HG03103 (cell line): ENCODE results near the gene ADAM12.

Experiments used
- ATAC-seq: cut with Tn5 transposase; IDR thresholded peaks from one replicate; pipeline ENCODE4 v1.9.1; 2021; ENCODE audit warnings: low read depth; ENCODE audit not compliant: unreplicated experiment

ADAM12 gene

DNA sequence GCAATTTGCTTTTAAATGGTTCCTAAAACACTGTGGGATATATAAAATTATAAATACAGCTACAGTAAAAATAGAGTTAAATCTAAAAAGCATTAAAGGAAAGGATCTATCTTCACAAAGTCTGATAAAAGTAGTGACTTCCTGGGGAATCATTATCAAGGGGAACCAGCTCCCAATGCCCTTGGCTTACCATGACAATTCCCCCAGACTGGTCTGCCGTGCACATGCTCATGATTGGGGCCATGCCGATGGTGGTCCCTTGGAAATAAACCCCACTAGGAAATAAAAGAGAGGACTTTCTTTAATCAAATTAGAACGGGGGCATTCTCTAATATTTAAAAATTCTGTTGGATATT lies 290.1 kb downstream of the ADAM12 start:
- no peak for ATAC-seq

DNA sequence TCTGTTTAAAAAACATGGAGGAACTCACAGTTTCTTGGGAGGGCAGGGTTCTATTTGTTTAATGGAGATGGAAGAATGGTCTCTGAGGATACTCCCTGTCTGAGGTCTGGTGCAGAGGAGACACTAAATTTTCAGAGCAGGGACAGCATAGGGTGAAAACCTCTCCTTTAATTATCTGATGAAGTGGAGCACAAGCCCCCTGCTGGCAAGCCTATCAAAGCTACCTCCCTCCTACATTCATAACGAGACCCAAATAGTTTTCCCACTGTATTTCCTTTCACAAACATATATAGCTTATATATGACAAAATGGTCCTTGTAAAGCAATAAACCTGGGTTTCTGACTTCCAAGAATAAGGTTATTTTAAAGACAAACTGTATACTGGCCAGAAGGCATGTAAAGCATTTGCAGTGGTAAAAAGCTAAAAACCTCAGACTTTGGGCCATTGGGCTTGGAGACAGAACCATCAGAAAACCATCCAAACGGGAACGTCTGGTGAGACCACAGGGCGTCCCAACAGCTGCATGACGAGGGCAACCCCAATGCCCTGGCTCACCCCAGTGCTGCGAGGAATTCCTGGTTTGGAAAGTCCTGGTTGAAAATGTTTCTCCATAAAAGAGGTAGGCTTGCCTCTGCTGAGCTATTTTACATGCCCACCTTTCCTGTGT lies 290.6 kb downstream of the ADAM12 start:
- no peak for ATAC-seq

DNA sequence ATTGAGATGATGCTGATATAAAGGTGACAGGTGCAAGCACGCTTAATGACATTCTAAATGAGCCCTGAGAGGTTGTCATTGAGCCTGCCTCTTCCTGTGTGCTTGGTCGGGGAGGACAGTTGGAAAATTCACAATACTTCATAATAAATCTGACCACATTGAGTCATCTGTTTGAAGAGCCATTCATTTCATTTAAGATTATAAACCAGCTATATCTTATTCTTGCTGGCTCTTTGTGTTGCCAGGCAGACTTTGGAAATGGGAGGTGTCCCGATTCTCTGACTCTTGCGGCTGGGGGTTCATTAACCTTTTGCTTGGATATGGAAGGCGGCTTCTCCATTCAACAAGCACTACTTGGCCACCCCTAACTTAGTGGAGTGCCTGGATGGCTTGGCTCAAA lies 293.7 kb downstream of the ADAM12 start:
- no peak for ATAC-seq

DNA sequence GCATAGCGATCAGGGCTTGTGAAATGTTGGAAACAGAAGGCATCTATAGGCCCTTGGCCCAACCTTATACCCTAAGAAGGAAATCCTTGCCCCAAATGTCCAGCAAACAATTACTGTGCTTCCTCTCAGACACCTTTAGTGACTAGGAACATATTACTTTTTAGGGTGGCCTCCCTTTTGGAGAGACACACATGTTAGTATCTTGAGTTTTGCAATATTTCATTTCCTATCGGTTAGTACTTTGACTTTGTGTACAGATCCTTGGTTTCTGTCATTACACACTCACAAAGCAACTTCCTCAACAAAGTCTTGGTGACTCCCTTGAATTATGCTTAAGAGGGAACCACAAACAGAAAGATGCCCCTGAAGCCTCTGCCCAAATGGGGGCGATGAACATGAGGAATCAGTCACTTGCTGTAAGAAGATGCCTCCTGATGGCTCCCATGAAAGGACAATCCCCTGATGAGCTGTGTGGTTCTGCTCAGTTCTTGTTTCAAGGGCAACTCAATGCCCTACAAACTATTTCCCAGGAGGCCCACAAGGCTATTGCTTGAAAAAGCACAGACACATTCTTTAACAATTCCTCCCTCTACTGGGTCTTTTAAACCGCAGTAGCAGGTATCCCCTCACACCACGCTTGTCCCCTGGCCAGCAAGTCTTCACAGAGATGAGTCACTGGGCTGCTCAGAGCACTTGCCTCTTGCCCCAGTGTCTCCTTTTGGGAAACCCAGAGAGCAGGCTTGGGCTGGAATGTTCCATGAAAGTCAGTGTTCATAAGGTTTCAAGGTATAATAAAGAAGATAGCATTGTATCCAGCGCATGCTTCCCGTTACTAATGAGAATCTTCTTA lies 295.7 kb downstream of the ADAM12 start:
- no peak for ATAC-seq

DNA sequence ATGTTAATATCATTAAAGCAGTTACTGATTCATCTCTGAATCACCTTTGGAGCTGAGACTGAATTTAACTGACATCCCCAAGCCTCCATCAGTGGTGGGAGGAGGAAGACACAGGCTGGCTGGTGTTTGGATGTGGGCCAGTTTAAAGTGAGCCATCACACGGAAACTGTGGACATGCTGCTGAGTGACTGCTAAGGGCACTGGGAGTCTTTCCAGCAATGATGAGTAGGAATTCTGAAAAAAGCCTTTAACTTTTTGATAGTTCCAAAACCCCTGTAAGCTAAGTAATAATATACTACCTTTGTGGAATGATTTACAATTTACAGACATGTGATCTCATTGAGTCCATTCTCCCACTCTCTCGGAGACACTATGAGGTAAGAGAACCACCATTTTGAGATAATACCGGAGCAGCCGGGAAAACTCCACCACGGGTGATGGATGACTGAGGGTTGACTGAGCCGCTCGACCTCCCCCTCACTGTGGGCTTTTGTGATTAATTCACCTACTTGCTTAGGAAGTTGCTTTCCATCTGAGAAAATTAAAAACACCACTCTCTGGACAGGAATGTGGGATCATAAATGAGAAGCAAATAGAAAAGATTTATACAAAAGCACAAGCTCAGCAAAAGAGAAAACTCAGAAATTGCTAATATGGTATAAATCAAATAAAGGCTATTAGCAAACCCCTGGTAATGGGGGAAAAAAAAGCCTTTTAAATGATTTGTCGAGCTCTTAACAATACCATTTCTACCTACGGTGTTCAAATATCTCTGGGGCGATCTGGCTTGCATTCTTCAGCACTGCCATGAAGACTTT lies 297.2 kb downstream of the ADAM12 start:
- no peak for ATAC-seq

DNA sequence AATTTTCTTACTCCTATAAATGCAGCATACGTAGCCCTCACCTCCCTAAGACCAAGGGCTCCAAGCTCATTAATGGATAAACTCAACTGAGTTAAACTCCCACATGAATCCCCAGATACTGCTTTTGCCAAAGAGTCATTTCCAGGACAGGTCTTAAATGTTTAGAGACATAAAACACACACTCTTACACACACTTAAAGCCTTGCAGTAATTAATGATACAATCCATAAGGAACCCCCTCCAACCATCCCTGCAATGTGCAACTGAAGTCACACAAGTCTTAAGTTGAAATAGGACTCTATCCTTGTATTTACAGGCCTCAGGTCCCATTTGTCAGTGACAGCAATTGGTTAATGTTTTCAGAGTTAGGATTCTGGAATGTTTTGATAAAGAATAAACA lies 297.8 kb downstream of the ADAM12 start:
- ATAC-seq, result no peak

DNA sequence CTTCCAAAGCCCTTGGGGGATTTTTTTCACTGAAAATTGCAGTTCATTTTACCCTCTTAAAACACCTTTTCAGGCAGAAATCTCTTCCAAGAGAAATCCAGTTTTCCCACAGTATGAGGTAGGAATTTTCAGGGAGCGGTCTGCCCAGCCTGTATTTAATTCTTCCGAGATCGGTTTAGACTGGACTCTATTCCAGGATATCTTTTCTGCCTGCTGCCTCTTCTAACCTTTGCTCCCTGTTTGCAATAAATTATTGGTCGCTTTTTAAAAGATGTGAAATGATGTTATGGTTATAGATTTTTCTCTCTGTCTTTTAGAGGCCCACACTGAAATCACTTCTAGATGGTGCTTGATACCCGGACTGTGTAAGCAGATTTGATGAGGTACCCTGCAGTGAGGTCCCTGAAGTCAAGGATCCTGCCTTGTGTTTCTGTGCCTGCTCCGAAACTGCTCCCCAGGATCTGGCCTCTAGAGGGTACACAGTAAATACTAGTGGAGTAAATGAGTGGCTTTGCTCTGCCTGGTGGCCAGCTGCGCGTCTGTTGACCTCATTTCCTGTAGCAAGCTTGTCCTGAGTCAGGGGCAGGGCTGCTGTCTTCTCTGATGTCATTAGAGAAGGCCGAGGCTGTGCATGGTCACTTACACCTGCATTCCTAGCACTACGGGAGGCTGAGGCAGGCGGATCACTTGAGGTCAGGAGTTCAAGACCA lies 300.3 kb downstream of the ADAM12 start:
- no peak for ATAC-seq

DNA sequence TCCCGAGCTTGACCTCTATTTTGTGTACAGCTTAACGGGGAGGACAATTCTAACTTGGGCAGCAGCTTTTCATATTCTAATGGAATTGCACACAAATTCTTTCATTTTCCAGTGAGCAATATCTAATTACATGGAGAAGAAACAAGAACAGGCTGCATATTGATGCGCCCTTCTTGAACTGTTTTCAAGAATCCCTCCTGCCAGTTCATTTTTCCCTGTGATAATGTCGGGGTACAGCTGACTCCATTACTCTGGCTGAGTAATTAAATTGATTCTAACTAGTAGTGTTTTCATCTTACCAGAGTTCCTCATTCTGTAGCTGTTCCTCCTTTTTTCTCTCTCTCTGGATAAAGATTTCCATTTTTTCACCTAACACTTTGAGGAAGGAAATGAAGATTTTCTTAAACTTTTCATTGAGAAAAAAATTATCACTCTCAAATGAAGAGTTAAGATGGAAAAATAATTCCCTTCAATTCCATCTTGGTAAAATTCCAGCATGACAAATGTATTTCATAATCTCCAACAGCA lies 301.1 kb downstream of the ADAM12 start:
- no peak for ATAC-seq

DNA sequence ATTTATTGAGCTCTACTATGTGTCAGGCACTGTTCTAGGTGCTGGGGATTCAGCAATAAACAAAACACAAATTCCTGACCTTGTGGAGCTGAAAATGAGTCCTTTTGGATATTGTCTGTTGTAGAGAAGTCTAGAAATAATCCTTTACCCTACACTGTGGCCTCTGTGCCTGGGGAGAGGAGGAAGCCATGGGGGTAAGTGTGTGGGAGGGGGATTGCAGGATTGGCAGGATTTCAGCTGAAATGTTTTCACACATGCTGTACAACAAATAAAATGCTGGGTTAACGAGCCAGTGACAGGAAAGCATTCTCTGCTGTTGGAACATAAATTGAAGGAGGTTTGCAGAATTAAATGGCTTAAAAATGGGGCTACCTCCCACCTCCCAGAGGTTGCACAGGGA lies 302.5 kb downstream of the ADAM12 start:
- ATAC-seq, result no peak

DNA sequence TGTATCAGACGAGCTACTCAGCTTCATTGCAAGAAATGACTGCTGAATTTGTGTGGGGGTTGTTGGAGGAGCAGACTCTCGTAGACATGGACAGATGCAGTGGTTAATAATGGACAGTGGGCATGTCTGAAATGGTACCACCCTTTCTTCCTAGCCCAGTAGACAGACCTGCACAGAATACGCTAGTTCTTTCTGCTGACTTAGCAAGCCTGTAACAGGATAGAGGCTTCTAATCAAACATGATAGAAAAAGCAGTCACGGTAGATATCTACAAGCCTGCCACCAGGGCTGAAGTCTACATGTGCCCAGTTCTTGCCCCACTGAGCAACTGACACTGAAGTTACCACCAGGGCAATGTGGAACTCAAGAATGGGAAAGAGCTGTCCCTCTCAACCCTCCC lies 303.9 kb downstream of the ADAM12 start:
- no peak for ATAC-seq

DNA sequence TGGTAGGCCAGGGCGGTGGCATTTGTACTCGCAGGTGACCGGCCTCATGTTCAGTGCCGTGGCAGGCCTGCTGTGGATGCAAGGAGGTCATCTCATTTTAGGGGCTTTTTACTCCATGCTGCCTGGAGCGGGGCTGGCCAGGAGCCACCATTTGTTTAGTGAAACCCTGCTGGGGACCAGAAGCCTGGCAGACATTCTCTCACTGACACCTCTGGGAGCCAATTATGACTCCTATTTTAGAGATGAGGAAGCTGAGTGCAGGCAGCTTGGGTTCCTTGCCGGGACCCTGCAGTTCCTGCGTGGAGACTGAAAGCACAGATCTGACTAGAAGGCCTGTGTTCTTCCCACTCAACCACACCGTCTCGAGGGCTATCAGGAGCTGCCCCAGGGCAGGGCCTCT lies 305.3 kb downstream of the ADAM12 start:
- no peak for ATAC-seq

DNA sequence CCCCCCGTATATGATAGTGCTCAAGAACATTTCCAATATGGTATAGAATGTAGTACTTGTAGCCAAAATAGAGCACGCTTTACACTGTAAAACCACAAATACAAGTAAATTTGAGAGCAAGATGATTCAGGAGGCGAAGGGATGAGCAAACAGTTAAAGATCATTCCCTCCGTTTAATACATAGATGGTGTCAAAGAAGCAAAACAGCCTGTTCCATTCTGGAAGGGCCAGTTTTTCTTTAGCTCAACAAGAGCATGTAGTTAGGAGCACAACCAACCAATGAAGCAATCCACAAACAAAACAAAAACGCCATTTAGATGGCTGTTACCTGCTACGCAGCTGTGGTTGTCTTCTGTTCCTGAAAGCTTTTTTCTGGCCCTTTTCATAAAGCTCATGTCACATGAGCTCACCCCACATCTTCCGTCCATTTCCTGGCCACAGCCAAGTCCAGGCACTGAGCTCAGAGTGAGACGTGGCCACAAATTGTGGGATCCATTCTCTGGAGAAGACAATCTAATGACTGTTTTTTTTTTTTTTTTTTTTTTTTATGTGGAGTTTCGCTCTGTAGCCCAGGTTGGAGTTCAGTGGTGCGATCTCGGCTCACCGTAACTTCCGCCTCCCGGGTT lies 306.3 kb downstream of the ADAM12 start:
- ATAC-seq, result no peak

DNA sequence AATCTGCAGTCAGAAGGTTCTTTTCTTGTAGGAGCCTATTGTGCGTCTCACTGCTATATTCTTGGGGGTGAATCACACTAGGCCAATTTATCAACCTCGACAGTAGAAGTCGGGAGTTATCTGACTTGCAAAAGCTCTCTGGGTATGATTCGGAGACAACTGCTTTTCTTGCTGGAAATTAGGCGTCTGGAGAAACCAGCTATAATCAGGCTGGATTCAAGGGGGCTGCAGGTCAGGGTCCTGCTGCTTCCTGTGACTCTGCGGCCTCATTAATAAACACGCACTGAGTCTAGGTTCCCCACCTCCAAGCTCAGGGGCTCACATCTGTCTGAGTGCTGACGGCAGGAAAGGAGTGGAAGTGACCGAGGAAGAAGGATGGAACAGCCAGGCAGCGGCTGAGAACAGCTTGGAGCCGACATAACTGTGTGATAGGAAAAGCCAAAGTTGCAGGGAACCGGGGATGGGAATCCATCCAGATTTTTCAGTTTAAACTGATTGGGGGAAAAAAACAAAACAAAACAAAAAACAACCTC lies 307.3 kb downstream of the ADAM12 start:
- no peak for ATAC-seq

DNA sequence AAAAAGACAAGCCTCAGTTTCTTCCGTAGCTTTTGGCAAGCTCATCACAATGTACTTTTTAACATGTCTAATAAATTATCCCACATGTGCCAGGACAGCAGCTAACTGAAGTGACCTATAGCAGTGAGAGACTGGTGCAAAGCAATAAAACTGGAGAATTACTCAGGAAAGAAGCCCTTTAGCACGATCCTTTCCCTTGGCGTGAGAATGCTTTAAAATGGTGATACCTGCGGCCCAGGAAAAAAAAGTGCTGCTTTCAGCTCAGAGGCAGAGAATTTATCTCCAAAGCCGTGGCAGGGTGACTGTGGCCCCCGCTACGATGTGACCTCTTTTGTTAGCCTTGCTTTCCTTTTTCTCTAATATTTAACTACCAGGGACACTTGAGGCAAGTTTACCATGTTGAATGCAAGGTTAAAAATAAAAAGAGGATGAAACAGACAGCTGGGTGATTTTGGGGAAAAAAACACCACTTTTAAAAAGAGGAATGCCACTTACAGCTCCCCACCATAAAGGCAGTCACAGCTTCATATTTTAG lies 307.9 kb downstream of the ADAM12 start:
- ATAC-seq, result no peak

DNA sequence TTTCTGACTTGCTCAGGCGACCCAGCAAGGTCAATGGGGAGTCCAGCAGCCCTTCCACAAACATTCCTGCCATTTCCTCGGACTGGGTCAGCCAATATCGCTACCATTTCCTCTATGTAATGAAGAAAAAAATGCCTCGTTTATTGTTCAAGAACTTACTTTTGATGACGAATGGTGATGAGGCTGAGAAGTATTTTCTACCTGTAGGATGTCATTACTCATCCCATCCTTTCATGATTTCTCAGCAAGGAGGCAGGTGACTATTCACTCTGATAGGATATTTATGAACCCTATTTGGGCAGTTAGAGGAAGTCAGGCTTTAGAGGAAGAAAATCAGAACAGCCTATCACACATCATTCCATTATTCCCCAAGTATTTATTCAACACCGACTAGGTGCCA lies 313.3 kb downstream of the ADAM12 start:
- ATAC-seq, result no peak

DNA sequence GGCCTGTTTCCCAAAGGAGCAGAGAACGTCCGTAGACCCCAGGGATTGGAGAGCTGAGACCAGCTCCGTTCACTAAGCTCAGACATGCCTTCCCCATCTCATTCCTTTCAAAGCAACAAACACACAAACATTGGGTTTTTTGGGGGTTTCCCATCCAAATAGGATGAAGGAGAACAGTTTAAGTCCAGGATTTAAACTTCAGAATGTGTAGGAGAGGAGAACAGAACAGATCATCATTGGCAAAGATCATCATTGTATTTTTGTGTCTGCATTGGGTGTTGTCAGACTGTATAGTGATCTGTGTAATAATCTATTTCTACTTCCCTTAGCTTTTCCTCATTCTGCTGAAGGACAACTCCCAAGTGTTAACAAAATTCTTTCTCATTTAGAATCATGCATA lies 314.0 kb downstream of the ADAM12 start:
- ATAC-seq, result no peak

DNA sequence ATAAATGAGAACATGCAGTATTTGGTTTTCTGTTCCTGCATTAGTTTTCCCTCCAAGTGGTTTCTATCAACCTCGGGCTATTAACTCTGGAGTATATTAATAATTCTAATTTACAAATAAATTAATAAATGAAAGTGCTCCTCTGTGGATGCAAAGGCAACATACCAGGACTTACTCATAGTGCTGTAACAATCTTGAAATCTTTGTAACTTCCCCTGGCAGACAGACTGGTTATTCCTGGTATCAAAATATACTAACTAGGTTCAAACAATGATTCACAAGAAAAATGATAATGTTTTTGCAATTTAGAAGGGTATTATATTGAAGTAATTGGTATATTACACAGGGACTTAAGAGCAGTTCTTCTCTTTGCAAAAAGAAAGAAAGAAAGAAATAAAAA lies 314.7 kb downstream of the ADAM12 start:
- no peak for ATAC-seq

DNA sequence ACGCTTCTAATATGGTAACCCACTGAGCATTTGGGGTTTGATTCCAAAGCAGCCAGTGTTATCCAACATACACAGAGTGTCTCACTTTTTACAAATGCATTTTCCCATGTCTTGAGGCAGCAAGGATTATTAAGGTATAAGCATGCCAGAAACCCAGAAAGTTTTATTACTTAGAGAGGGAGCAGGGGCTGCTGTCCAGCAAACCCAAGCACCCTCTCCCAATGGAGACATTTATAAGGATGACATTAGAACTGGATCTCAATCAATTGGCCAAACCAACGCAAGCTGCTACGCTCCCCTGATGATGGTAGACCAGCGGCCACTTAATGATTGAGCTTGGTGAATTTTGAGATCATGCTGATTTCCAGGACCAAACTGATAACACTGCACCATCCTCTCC lies 315.7 kb downstream of the ADAM12 start:
- no peak for ATAC-seq

DNA sequence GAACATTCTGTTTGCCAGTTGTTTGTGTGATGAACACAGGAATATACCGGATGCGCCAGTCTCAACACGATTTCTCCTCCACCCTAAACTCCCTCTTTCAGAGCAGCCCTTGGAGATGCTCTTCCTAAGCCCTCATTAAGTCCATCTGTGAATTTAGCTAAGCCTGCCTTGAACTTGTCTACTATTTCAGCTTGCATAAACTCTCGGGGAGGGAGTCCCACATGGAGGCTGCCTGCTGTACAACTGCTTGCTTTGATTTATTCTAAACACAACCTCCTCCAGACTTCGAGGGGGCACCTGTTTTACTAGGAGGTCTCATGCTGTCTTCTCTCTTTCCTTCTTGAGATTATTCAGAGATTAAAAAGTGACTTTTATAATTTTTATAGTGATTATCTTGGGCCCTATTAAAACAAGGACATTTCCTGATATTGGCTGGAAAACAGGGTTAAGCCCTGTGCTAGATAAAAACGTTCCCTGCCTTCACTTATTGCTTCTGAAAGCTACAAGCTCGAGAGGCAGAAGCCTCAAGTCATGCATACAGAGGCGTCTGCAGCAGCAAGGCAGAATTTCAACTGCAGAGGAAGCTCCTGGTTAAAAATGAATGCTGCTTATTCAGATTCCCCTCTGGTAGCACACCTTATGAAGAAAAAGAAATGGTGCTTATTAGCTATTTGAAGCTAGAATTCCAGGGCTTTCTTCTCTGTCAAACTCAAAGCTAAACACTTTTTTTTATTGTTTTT lies 317.6 kb downstream of the ADAM12 start:
- no peak for ATAC-seq
